Urinary bladder (tissue), 4 donors: ENCODE results near the gene CAMKK2. TPM values are rescaled to one million over a fixed set of nuclear protein-coding genes. Genes with fewer than 3 reads are reported as not detected.
"Not testable (repeated sequence)": the region's sequence is repeated elsewhere in the genome, so short reads cannot be mapped to it uniquely, and the experiment has no call there.

Experiments used
- DNase-seq: peaks from one replicate; pipeline ENCODE4 v3.0.0-alpha.2; 2015; ENCODE audit errors: extremely low spot score
- H3K27ac ChIP-seq: one replicate; pipeline ENCODE4 v1.5.1; 2013; ENCODE audit warnings: low read depth, mild to moderate bottlenecking, moderate library complexity
- H3K36me3 ChIP-seq: one replicate; pipeline ENCODE4 v1.6.1; 2013; ENCODE audit warnings: mild to moderate bottlenecking, moderate library complexity; ENCODE audit not compliant: insufficient read depth
- H3K4me1 ChIP-seq: one replicate; pipeline ENCODE4 v1.6.1; 2013; ENCODE audit warnings: mild to moderate bottlenecking, moderate library complexity; ENCODE audit not compliant: insufficient read depth
- H3K4me3 ChIP-seq: one replicate; pipeline ENCODE4 v1.5.1; 2013; ENCODE audit warnings: low read depth, low read length
- WGBS: extraction: QIAGEN DNeasy Blood & Tissue Kit; methylation state at CpG from one replicate; pipeline ENCODE4 v1.1.7; 2013; 5-methylcytosine and 5-hydroxymethylcytosine counted together
- polyA plus RNA-seq: library from polyadenylated mRNA; stranded (reverse); fragments of 200-250 nt; gene quantifications from one replicate; pipeline ENCODE4 v1.2.3, GENCODE V29; 2013
- total RNA-seq: library from RNA; depleted of rRNA; stranded (reverse); fragments of >200 nt; gene quantifications from one replicate; pipeline ENCODE4 v1.2.3, GENCODE V29; 2014
- donor health status: healthy with polysubstance abuse.
- donor health status: healthy.

Gene CAMKK2
- total and polyA plus RNA-seq, 2 donors = 18.5 to 47.0 TPM

DNA sequence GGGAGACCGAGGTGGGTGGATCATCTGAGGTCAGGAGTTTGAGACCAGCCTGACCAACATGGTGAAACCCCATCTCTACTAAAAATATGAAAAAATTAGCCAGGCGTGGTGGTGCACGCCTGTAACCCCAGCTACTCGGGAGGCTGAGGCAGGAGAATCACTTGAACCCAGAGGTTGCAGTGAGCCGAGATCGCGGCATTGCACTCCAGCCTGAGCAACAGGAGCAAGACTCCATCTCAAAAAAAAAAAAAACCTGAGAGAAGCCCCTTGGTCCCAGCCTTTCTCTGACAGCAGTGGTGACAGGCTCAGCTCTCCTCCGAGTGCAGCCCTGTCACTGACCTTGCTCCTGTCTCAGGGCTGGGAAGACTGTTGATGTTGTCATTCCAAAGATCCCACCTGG lies 69.6 kb downstream of the CAMKK2 start:
- H3K4me3 ChIP-seq, H3K4me1 ChIP-seq, H3K27ac ChIP-seq, DNase-seq, H3K36me3 ChIP-seq: not testable (repeated sequence)
- WGBS = 95% methylated on average over 8 of the region's 8 CpGs

- H3K27ac ChIP-seq = no peak overlapping the region
- no peak for DNase-seq
- no peaks in the 10 kb centered on the region for H3K36me3 ChIP-seq
- no peaks in the 10 kb centered on the region for H3K4me1 ChIP-seq
- no peak overlapping the region for H3K4me3 ChIP-seq
- WGBS = 89% methylated on average over 8 of the region's 8 CpGs
Measured at GRCh38 chr12:121226399-121226798, 70.1 kb downstream of the CAMKK2 start.

- Histone ChIP-seq H3K4me3 (no peak overlapping the region), H3K36me3 (no peaks in the 10 kb centered on the region), H3K27ac (no peak overlapping the region), H3K4me1 (no peaks in the 10 kb centered on the region)
- DNase-seq = no peak
- 80% methylated on average over 8 of the region's 8 CpGs for WGBS
Measured at GRCh38 chr12:121224591-121224990, 71.9 kb downstream of the CAMKK2 start.

DNA sequence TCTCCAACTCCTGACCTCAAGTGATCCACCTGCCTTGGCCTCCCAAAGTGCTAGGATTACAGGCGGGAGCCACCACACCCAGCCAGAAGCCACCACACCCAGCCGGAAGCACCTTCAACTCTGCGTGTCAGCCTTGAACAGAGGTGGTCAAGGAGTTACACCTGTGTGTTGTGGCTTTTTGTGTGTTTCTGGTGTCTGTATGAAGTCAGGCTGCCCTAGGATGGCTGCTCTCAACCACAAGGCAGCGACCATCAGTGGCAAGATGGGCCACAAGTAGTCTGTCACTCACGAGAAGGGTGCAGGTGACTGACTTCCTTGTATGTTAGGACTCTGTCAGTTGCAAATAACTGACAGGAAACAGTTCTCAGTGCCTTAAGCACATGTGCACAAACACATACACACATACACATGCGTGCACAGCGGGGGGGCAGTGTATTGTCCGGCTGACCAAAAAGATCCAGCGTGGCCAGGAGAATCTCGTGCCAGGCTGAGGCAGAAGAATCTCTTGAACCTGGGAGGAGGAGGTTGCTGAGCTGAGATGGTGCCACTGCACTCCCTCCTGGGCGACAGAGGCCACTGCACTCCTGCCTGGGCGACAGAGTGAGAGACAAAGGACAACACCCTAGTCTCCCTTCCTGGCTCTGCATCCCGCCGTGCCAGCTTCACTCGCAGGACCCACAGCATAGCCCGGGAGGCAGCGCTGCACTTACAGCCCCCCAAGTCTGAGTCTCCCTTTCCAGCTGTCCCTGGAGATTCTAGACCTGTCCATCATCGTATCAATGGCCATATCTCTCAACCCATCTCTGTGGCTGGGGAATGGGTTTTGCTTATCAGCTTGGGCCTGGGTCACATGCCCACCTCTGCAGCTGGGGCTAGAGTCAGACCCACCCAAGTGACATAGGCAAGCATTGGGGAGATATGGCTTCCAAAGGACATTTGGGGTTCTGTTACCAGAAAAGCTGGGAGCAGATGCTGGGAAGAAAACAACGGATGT lies 72.9 kb downstream of the CAMKK2 start:
- no peak for DNase-seq
- WGBS = 88% methylated on average over 19 of the region's 19 CpGs
- Histone ChIP-seq H3K27ac (no peak overlapping the region), H3K36me3 (no peaks in the 10 kb centered on the region), H3K4me1 (no peaks in the 10 kb centered on the region), H3K4me3 (no peak overlapping the region)

GRCh38 chr12:121222847-121223246 lies 73.7 kb downstream of the CAMKK2 start:
- Histone ChIP-seq H3K4me1 (no peaks in the 10 kb centered on the region), H3K27ac (no peak overlapping the region), H3K36me3 (no peaks in the 10 kb centered on the region), H3K4me3 (no peak overlapping the region)
- WGBS = 90% methylated on average over 10 of the region's 10 CpGs
- no peak for DNase-seq

- DNase-seq = no peak
- Histone ChIP-seq H3K27ac (no peak overlapping the region), H3K4me1 (no peaks in the 10 kb centered on the region), H3K4me3 (no peak overlapping the region), H3K36me3 (no peaks in the 10 kb centered on the region)
- 97% methylated on average over 3 of the region's 3 CpGs for WGBS
Measured at GRCh38 chr12:121219353-121219986, 77.0 kb downstream of the CAMKK2 start.

GRCh38 chr12:121218588-121219352 lies 77.7 kb downstream of the CAMKK2 start:
- 87% methylated on average over 18 of the region's 18 CpGs for WGBS
- Histone ChIP-seq H3K27ac (no peak overlapping the region), H3K4me1 (no peaks in the 10 kb centered on the region), H3K36me3 (no peaks in the 10 kb centered on the region), H3K4me3 (no peak overlapping the region)
- DNase-seq = no peak

DNA sequence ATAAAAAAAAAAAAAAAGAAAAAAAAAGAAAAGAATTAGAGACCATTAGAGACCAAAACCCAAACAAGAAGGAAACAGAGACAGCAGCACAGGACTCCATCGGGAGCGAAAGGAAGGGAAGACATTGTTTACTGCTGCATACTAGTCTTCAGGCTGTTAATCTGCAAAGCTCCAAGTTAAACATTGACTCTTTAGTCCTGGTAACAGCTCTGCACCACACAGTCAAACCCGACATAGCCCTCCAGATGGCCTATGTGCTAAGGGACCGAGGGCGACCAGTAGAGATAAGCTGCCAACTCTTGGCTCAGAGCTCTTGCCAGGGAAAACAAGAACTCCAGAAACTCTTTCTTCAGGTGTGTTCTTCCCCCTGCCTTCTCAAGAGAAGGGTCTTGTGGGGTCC lies 78.7 kb downstream of the CAMKK2 start:
- Histone ChIP-seq H3K36me3 (peaks cover under 1% of the 10 kb centered on the region), H3K4me3 (no peak overlapping the region), H3K27ac (no peak overlapping the region), H3K4me1 (no peaks in the 10 kb centered on the region)
- DNase-seq = no peak
- 94% methylated on average over 5 of the region's 5 CpGs for WGBS

- H3K4me1 ChIP-seq = no peaks in the 10 kb centered on the region
- 84% methylated on average over 8 of the region's 8 CpGs for WGBS
- no peak for DNase-seq
- no peak overlapping the region for H3K4me3 ChIP-seq
- H3K36me3 ChIP-seq = peaks cover 2% of the 10 kb centered on the region
- H3K27ac ChIP-seq = no peak overlapping the region
Measured at GRCh38 chr12:121217063-121217462, 79.4 kb downstream of the CAMKK2 start.

DNA sequence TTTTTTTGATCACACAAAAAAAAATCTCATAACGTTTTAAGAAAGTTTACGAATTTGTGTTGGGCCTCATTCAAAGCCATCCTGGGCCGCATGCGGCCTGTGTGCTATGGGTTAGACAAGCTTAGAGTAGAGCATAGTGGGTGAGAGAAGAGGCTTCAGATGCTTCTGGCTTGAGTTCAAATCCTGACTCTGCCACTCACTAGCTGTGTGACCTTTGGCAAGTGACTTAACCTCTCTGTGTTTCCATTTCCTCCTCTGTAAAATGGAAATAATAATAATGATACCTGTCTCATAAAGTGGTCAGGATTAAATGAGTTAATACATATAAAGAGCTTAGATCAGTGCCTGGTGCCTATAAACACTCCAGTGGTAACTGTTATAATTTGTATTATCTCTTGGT lies 80.4 kb downstream of the CAMKK2 start:
- WGBS = 93% methylated on average over 4 of the region's 4 CpGs
- H3K36me3 ChIP-seq = peaks cover 2% of the 10 kb centered on the region

DNA sequence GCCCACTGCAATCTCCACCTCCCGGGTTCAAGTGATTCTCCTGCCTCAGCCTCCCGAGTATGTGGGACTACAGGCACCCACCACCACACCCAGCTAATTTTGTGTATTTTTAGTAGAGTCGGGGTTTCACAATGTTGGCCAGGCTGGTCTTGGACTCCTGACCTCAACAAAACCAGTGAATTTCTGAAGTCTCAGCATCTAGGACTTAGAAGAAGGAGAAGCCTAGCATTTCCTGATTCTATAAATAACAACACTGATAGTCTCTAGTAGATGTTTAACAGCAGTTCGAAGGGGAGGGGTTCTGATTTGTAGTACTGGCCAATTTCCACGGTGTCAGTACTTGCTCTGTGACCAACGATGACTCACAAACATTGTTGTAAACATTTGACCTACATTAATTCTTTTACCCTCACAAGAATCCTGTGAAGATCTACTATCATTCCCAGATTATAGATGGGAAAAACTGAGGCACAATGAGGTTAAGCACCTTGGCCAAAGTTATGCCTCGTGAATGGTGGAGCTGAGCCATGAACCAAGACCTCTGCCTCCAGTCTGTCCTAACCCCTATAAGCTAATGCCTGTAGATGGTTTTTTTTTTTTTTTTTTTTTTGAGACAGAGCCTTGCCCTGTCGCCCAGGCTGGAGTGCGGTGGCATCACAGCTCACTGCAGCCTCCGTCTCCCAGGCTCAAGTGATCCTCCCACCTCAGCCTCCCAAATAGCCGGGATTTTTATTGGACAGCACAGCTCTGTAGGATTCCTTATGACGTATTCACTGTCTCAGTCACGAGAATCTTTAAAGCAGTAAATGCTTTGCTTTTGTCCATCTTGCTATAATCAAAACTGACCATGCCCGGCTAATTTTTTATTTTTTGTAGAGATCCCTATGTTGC lies 81.4 kb downstream of the CAMKK2 start:
- WGBS = 56% methylated on average over 14 of the region's 14 CpGs
- Histone ChIP-seq H3K27ac (no peak overlapping the region), H3K4me1 (no peaks in the 10 kb centered on the region), H3K4me3 (no peak overlapping the region), H3K36me3 (peaks cover 2% of the 10 kb centered on the region)
- no peak for DNase-seq

More for the DNA sequence above, 80.4 kb downstream of the CAMKK2 start:
- Histone ChIP-seq H3K4me1 (no peaks in the 10 kb centered on the region), H3K27ac (no peak overlapping the region), H3K4me3 (no peak overlapping the region)
- no peak for DNase-seq

GRCh38 chr12:121214166-121214777 lies 82.2 kb downstream of the CAMKK2 start:
- WGBS = 85% methylated on average over 11 of the region's 11 CpGs
- peaks cover 2% of the 10 kb centered on the region for H3K36me3 ChIP-seq
- DNase-seq = no peak
- H3K4me3 ChIP-seq = no peak overlapping the region
- peak overlapping the region; percentile 7 for H3K27ac ChIP-seq
- no peaks in the 10 kb centered on the region for H3K4me1 ChIP-seq
